PC-3 (cell line): ENCODE results near the gene CD79A. TPM values are rescaled to one million over a fixed set of nuclear protein-coding genes. Genes with fewer than 3 reads are reported as not detected.

Source experiments
- ATAC-seq: fragments of 200-7000 bp; cut with Tn5 transposase; 2 replicates; pipeline ENCODE4 v1.9.1; 2020; ENCODE audit warnings: mild to moderate bottlenecking, moderate library complexity
- BruUV-seq: library from RNA; stranded (reverse); fragments of 400-500 nt; replicated peaks from 2 replicates; lab custom pipeline; 2021; lab: Mats Ljungman, UMichigan
- CTCF ChIA-PET: fragments of 300-600 bp; sonication (Branson Sonifier 250); formaldehyde crosslinking; loops from one replicate; lab custom pipeline; 2022; ENCODE audit warnings: antibody characterized with exemption; lab: Charles Lee
- POLR2A ChIA-PET: fragments of 300-600 bp; sonication (Branson Sonifier 250); formaldehyde crosslinking; loops from one replicate; lab custom pipeline; 2022; ENCODE audit warnings: antibody characterized with exemption; ENCODE audit not compliant: unreplicated experiment; lab: Charles Lee
- DNase-seq: peaks from one replicate; pipeline ENCODE4 v3.0.0-alpha.2; 2015
- H2AFZ ChIP-seq: fragments of 300-600 bp; sonication (generic); 2 replicates; pipeline ENCODE4 v1.6.0; 2016; ENCODE audit warnings: antibody characterized with exemption, low read length
- H3F3A ChIP-seq: fragments of 300-600 bp; sonication (generic); one replicate; pipeline ENCODE4 v1.6.0; 2017; ENCODE audit warnings: antibody characterized with exemption, low read length, control low read depth, mild to moderate bottlenecking; ENCODE audit not compliant: unreplicated experiment
- H3K27ac ChIP-seq: fragments of 300-600 bp; sonication (generic); 2 replicates; pipeline ENCODE4 v1.5.1; 2016; ENCODE audit warnings: mild to moderate bottlenecking, low read length
- H3K27me3 ChIP-seq: fragments of 300-600 bp; sonication (generic); 2 replicates; pipeline ENCODE4 v1.6.1; 2016; ENCODE audit warnings: low read length, mixed read lengths
- H3K36me3 ChIP-seq: fragments of 300-600 bp; sonication (generic); 2 replicates; pipeline ENCODE4 v1.6.1; 2016; ENCODE audit warnings: low read depth, mixed run types, low read length, mixed read lengths
- H3K4me1 ChIP-seq: fragments of 300-600 bp; sonication (generic); 2 replicates; pipeline ENCODE4 v1.5.1; 2016; ENCODE audit warnings: low read length; ENCODE audit not compliant: insufficient read depth
- H3K4me2 ChIP-seq: fragments of 300-600 bp; sonication (generic); 2 replicates; pipeline ENCODE4 v1.6.0; 2016; ENCODE audit warnings: low read length
- H3K4me3 ChIP-seq: fragments of 300-600 bp; sonication (generic); 2 replicates; pipeline ENCODE4 v1.5.1; 2016; ENCODE audit warnings: mild to moderate bottlenecking, low read length, mixed read lengths
- H3K79me2 ChIP-seq: fragments of 300-600 bp; sonication (generic); 2 replicates; pipeline ENCODE4 v1.6.1; 2017; ENCODE audit warnings: low read length, mixed read lengths
- H3K9ac ChIP-seq: fragments of 300-600 bp; sonication (generic); 2 replicates; pipeline ENCODE4 v1.6.0; 2016; ENCODE audit warnings: mild to moderate bottlenecking, low read length
- H3K9me2 ChIP-seq: fragments of 300-600 bp; sonication (generic); replicated peaks from 2 replicates; pipeline ENCODE4 v1.6.1; 2016; ENCODE audit warnings: mixed run types, low read length, mixed read lengths
- H3K9me3 ChIP-seq: fragments of 300-600 bp; sonication (generic); 2 replicates; pipeline ENCODE4 v1.6.1; 2016; ENCODE audit warnings: low read length, mixed read lengths
- H4K20me1 ChIP-seq: fragments of 300-600 bp; sonication (generic); 2 replicates; pipeline ENCODE4 v1.6.1; 2016; ENCODE audit warnings: low read length, mixed read lengths
- EZH2 ChIP-seq: fragments of 300-600 bp; sonication (generic); IDR thresholded peaks from one replicate; pipeline ENCODE4 v1.6.1; 2017; ENCODE audit warnings: antibody characterized with exemption, mild to moderate bottlenecking, low read length; ENCODE audit not compliant: unreplicated experiment
- EZH2phosphoT487 ChIP-seq: fragments of 300-600 bp; sonication (generic); IDR thresholded peaks from 2 replicates; pipeline ENCODE4 v1.6.1; 2018; ENCODE audit warnings: mild to moderate bottlenecking, antibody characterized with exemption, low read length, borderline replicate concordance
- intact Hi-C: fragments of 100-400 bp; cut with micrococcal nuclease; formaldehyde crosslinking; loops from 2 replicates; pipeline ENCODE4 v1.9.0; 2023
- total RNA-seq: library from RNA; depleted of rRNA; stranded (reverse); fragments of >200 nt; gene quantifications from 2 replicates; pipeline ENCODE4 v1.2.3, GENCODE V29; 2014
- TF ChIP-seq, protein P1 (sequence below): fragments of 300-600 bp; sonication (generic); conservative IDR thresholded peaks from 2 replicates; pipeline ENCODE4 v1.5.1; 2017; ENCODE audit warnings: antibody characterized with exemption, low read depth, mild to moderate bottlenecking, low read length

The CD79A gene
- total RNA-seq, 1 experiment from 2014 or later = 0.11 TPM

DNA sequence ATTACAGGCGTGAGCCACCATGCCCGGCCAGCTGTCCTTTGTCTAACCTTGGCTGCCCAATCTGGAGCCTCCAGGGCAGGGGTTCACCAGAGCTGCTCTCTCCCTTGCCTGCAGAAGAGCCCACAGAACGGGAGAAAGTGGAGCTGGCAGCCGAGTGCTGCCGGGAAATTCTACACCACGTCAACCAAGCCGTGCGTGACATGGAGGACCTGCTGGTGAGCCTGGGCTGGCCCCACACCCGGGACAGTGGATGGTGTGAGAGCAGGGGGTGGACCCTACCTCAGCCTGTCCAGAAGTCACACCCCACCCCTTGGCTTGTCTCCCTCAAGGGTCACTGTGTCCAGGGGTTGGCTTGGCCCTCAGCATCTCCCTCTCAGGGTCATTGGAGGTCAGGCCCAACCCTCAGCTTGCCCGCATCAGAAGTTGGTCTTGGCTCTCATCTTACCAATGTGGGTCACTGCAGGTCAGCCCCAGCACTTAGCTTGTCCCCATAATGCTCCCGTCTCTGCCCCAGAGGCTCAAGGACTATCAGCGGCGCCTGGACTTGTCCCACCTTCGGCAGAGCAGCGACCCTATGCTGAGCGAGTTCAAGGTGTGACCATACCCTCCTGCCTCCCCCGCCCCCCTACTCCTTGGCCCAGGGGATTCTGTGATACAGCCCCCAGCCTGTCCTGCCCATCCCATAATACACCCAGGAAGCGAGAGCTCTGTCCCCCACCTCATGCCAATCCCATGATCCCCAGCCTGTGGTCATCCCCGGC, 26.3 kb downstream of the CD79A start:
- Histone ChIP-seq H3K9me2 (no peaks in the 10 kb centered on the region), H3K4me1 (peaks cover 18% of the 10 kb centered on the region), H3K9me3 (no peaks in the 10 kb centered on the region), H3K9ac (no peak overlapping the region), H3K27me3 (no peaks in the 10 kb centered on the region), H3K27ac (peak overlapping the region; percentile 83), H3K79me2 (no peaks in the 10 kb centered on the region), H3K4me2 (peak overlapping the region; percentile 81; the same call in 1 of the 2 replicates), H2AFZ (no peak overlapping the region), H3K36me3 (peaks cover 24% of the 10 kb centered on the region; the same call in 1 of the 2 replicates), H3K4me3 (no peak overlapping the region), H4K20me1 (no peaks in the 10 kb centered on the region), H3F3A (no peaks in the 10 kb centered on the region)
- ChIA-PET CTCF (no interaction called here), POLR2A (interaction anchor here (0.8 kb wide), 1 partner anchor 230 kb away, joined by 39 read pairs; no protein-coding TSS in a partner anchor)
- intact Hi-C loops = no loop called here
- ATAC-seq (no peak), DNase-seq (no peak)
- BruUV-seq = no TSS peak
- TF ChIP-seq EZH2 (no peak), EZH2phosphoT487 (no peak)
- TF ChIP-seq, protein P1, sequence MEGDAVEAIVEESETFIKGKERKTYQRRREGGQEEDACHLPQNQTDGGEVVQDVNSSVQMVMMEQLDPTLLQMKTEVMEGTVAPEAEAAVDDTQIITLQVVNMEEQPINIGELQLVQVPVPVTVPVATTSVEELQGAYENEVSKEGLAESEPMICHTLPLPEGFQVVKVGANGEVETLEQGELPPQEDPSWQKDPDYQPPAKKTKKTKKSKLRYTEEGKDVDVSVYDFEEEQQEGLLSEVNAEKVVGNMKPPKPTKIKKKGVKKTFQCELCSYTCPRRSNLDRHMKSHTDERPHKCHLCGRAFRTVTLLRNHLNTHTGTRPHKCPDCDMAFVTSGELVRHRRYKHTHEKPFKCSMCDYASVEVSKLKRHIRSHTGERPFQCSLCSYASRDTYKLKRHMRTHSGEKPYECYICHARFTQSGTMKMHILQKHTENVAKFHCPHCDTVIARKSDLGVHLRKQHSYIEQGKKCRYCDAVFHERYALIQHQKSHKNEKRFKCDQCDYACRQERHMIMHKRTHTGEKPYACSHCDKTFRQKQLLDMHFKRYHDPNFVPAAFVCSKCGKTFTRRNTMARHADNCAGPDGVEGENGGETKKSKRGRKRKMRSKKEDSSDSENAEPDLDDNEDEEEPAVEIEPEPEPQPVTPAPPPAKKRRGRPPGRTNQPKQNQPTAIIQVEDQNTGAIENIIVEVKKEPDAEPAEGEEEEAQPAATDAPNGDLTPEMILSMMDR = no peak

DNA sequence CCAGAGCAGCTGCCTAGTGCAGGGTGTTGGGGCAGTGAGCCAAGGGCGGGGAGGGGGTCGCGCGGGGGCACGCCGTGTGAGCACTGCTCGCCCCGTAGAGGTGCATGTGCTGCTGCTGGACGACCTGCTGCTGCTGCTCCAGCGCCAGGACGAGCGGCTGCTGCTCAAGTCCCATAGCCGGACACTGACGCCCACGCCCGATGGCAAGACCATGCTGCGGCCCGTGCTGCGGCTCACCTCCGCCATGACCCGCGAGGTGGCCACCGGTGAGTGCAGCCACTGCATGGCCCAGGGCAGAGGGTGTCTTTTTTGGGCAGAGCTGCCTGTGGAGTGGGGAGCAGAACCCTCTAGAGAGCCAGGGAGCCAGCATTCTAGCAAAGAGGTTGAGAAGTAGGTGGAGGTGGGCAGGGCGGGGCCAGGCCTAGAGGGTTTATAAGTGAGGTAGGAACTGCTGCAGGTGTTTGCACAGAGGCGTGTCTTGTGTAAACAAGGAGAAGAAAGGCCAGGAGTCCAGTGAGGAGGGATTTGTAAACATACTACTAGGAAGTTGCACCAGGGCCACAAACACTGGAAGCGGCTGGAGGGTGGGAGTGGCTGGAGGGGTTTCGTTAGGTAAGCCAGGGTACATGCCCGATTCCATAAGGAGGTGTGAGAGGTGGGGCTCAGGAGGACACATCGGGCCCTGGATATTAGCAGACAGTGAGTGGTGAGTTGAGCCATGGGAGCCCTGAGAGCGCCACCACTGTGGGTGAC, 27.2 kb downstream of the CD79A start:
- TF ChIP-seq, protein P1 = no peak
- no peak for TF ChIP-seq EZH2
- TF ChIP-seq EZH2phosphoT487 = no peak
- peak overlapping the region; percentile 35; the same call in 1 of the 2 replicates for H3K9ac ChIP-seq
- H3K79me2 ChIP-seq = no peaks in the 10 kb centered on the region
- intact Hi-C loops = no loop called here
- no peaks in the 10 kb centered on the region for H4K20me1 ChIP-seq
- H3K9me2 ChIP-seq = no peaks in the 10 kb centered on the region
- H3K4me1 ChIP-seq = peaks cover 18% of the 10 kb centered on the region
- CTCF ChIA-PET = no interaction called here
- H3K27me3 ChIP-seq = no peaks in the 10 kb centered on the region
- no peaks in the 10 kb centered on the region for H3K9me3 ChIP-seq
- DNase-seq = peak; percentile 81
- H3F3A ChIP-seq = no peaks in the 10 kb centered on the region
- ATAC-seq = peak; percentile 92
- H3K36me3 ChIP-seq = peaks cover 24% of the 10 kb centered on the region; the same call in 1 of the 2 replicates
- peak overlapping the region; percentile 83 for H3K27ac ChIP-seq
- H3K4me3 ChIP-seq = no peak overlapping the region
- no TSS peak for BruUV-seq
- no peak overlapping the region for H2AFZ ChIP-seq
- POLR2A ChIA-PET = interaction anchor here (0.8 kb wide), 1 partner anchor 229 kb away, joined by 39 read pairs; no protein-coding TSS in a partner anchor
- H3K4me2 ChIP-seq = peak overlapping the region; percentile 81
